Naive thymus-derived CD4-positive, alpha-beta T cell (primary cell): ENCODE results near the gene ZACN. TPM values are rescaled to one million over a fixed set of nuclear protein-coding genes. Genes with fewer than 3 reads are reported as not detected.
"Not testable (repeated sequence)": the region's sequence is repeated elsewhere in the genome, so short reads cannot be mapped to it uniquely, and the experiment has no call there.

Source experiments
- ATAC-seq: fragments of 150-1000 bp; cut with Tn5 transposase; 2 replicates; pipeline ENCODE4 v1.10.0; 2021; ENCODE audit warnings: mild to moderate bottlenecking, moderate library complexity
- CTCF ChIA-PET: fragments of 350-600 bp; sonication (Branson Sonifier 250); formaldehyde crosslinking; loops from one replicate; lab custom pipeline; 2021; ENCODE audit warnings: antibody characterized with exemption; lab: Charles Lee
- POLR2A ChIA-PET: fragments of 350-600 bp; sonication (Branson Sonifier 250); formaldehyde crosslinking; loops from one replicate; lab custom pipeline; 2021; ENCODE audit warnings: antibody characterized with exemption, inconsistent platforms; lab: Charles Lee
- DNase-seq, 9 donors: peaks; one replicate each; pipeline versions ENCODE4 v3.0.0 to v3.0.0-alpha.2; 2020 to 2022; ENCODE audit warnings: mixed read lengths in 1 of 9
- H3K27ac ChIP-seq: one replicate; pipeline ENCODE4 v1.7.0; 2013; ENCODE audit warnings: mild to moderate bottlenecking, low read depth, low read length, moderate library complexity
- H3K27me3 ChIP-seq, 2 donors: one replicate each; pipeline ENCODE4 v1.7.0; 2013; ENCODE audit warnings: low read length in 2 of 2, mild to moderate bottlenecking in 2 of 2, moderate library complexity in 2 of 2; ENCODE audit not compliant: control insufficient read depth in 2 of 2, insufficient read depth in 2 of 2
- H3K36me3 ChIP-seq, 3 experiments: 1 replicate in 2 of 3; 2 replicates in 1 of 3; pipeline ENCODE4 v1.7.0; 2013; ENCODE audit warnings: low read length in 3 of 3, mild to moderate bottlenecking in 3 of 3, moderate library complexity in 1 of 3; ENCODE audit not compliant: insufficient read depth in 3 of 3, control insufficient read depth in 2 of 3
- H3K4me1 ChIP-seq, 2 donors: one replicate each; pipeline ENCODE4 v1.7.0; 2013; ENCODE audit warnings: low read length in 2 of 2, mild to moderate bottlenecking in 2 of 2, moderate library complexity in 1 of 2; ENCODE audit not compliant: control insufficient read depth in 2 of 2, insufficient read depth in 2 of 2
- H3K4me3 ChIP-seq: 2 replicates; pipeline ENCODE4 v1.7.0; 2013; ENCODE audit warnings: mild to moderate bottlenecking, low read length
- H3K9me3 ChIP-seq, 3 experiments: 1 replicate in 2 of 3; 2 replicates in 1 of 3; pipeline ENCODE4 v1.7.0; 2013; ENCODE audit warnings: low read length in 3 of 3; ENCODE audit not compliant: control insufficient read depth in 2 of 3
- H3K27ac Mint-ChIP-seq, 9 donors: one replicate each; pipeline ENCODE4 v1.8.0; 2020 to 2022; ENCODE audit warnings: mixed read lengths in 9 of 9, mild to moderate bottlenecking in 8 of 9, moderate library complexity in 5 of 9, inconsistent platforms in 2 of 9
- H3K27me3 Mint-ChIP-seq, 5 donors: one replicate each; pipeline ENCODE4 v1.8.0; 2021 to 2022; ENCODE audit warnings: mixed read lengths in 5 of 5, mild to moderate bottlenecking in 1 of 5
- H3K36me3 Mint-ChIP-seq, 5 donors: one replicate each; pipeline ENCODE4 v1.8.0; 2020 to 2022; ENCODE audit warnings: mixed read lengths in 5 of 5, mild to moderate bottlenecking in 3 of 5, inconsistent platforms in 1 of 5
- H3K4me1 Mint-ChIP-seq, 7 donors: one replicate each; pipeline ENCODE4 v1.8.0; 2020 to 2022; ENCODE audit warnings: mixed read lengths in 7 of 7, mild to moderate bottlenecking in 3 of 7, inconsistent platforms in 1 of 7
- H3K4me3 Mint-ChIP-seq, 10 donors: one replicate each; pipeline ENCODE4 v1.8.0; 2020 to 2022; ENCODE audit warnings: mild to moderate bottlenecking in 10 of 10, mixed read lengths in 10 of 10, moderate library complexity in 6 of 10, inconsistent platforms in 2 of 10
- H3K9me3 Mint-ChIP-seq, 11 donors: one replicate each; pipeline ENCODE4 v1.8.0; 2020 to 2022; ENCODE audit warnings: mixed read lengths in 11 of 11, mild to moderate bottlenecking in 4 of 11, inconsistent platforms in 1 of 11, moderate library complexity in 1 of 11
- intact Hi-C, 2 donors: fragments of 100-400 bp; cut with micrococcal nuclease; formaldehyde crosslinking; loops; one replicate each; pipeline ENCODE4 v1.15.1; 2023
- polyA plus RNA-seq, 2 donors: library from polyadenylated mRNA; unstranded; fragments of 300-500 nt; fragmentation: Illumina TruSeq; gene quantifications; one replicate each; pipeline ENCODE4 v1.2.3, GENCODE V29; 2021
- total RNA-seq, 6 experiments: library from RNA in 5 of 6; stranded (reverse) in 5 of 6; gene quantifications; 1 replicate in 5 of 6; 2 replicates in 1 of 6; pipeline ENCODE4 v1.2.3 and lab custom pipeline; 2021 to 2026

The ZACN gene
- total and polyA plus RNA-seq, 7 experiments from 2014 or later, result 0.24 to 4.6 (median 0.72) TPM; not detected in 1

- peaks cover 22 to 46% (median 42%) of the 10 kb centered on the region in 5 donors for H3K36me3 Mint-ChIP-seq
- intact Hi-C loops, H3K27me3 Mint-ChIP-seq, DNase-seq, H3K27me3 ChIP-seq, H3K9me3 Mint-ChIP-seq, H3K4me3 ChIP-seq, ATAC-seq, H3K27ac ChIP-seq, H3K9me3 ChIP-seq, H3K4me1 ChIP-seq, H3K4me3 Mint-ChIP-seq: not testable (repeated sequence)
- ChIA-PET CTCF (interaction anchor here (0.7 to 2.4 kb wide), 3 partner anchors 42 to 339 kb away, joined by 4 to 9 read pairs (median 5); no protein-coding TSS in a partner anchor), POLR2A (interaction anchor here (1.4 kb wide), 1 partner anchor 17 kb away, joined by 3 read pairs; the partner anchor contains the start of gene GALR2)
- peaks cover 35 to 89% (median 43%) of the 10 kb centered on the region in 3 experiments for H3K36me3 ChIP-seq
- peak overlapping the region in 3 of 9 donors; percentile 28 to 43 (median 36) for H3K27ac Mint-ChIP-seq
- H3K4me1 Mint-ChIP-seq, result peaks cover 0 to 15% (median 6%) of the 10 kb centered on the region in 7 donors
Measured at GRCh38 chr17:76058264-76058663, 20.7 kb upstream of the ZACN start.

GRCh38 chr17:76063875-76064546 lies 15.0 kb upstream of the ZACN start:
- Histone ChIP-seq H3K36me3 (peaks cover 17 to 86% (median 26%) of the 10 kb centered on the region in 3 experiments), H3K27ac (peak overlapping the region; percentile 52), H3K9me3 (no peaks in the 10 kb centered on the region), H3K4me3 (no peak overlapping the region), H3K4me1 (no peaks in the 10 kb centered on the region), H3K27me3 (no peaks in the 10 kb centered on the region)
- DNase-seq (peak in 7 of 9 donors; percentile 28 to 76 (median 44)), ATAC-seq (peak; percentile 95)
- intact Hi-C loops, result no loop called here
- Mint-ChIP-seq H3K27ac (peak overlapping the region; percentile 82 to 97 (median 91)), H3K4me3 (peak overlapping the region; percentile 12 to 77 (median 68)), H3K27me3 (no peaks in the 10 kb centered on the region), H3K36me3 (peaks cover 15 to 39% (median 37%) of the 10 kb centered on the region in 5 donors), H3K4me1 (peaks cover 10 to 30% (median 17%) of the 10 kb centered on the region in 7 donors), H3K9me3 (no peaks in the 10 kb centered on the region)
- CTCF ChIA-PET, result interaction anchor here (0.5 to 3.0 kb wide), 6 partner anchors 13 to 294 kb away, joined by 3 to 19 read pairs (median 4); no protein-coding TSS in a partner anchor
- POLR2A ChIA-PET, result interaction anchor here (0.5 to 2.3 kb wide), 10 partner anchors 7 to 355 kb away, joined by 3 to 9 read pairs (median 3); partner anchors contain the start of genes EXOC7 and MRPL38

- ChIA-PET CTCF (interaction anchor here (0.8 to 3.0 kb wide), 2 partner anchors 51 to 55 kb away, joined by 4 to 19 read pairs; no protein-coding TSS in a partner anchor), POLR2A (interaction anchor here (0.7 to 2.2 kb wide), 5 partner anchors 9 to 201 kb away, joined by 3 to 5 read pairs (median 3); partner anchors contain the start of gene ZACN)
- Mint-ChIP-seq H3K36me3 (peaks cover 15 to 31% (median 30%) of the 10 kb centered on the region in 5 donors), H3K27me3 (no peaks in the 10 kb centered on the region), H3K4me1 (peaks cover 15 to 35% (median 27%) of the 10 kb centered on the region in 7 donors), H3K27ac (peak overlapping the region; percentile 11 to 82 (median 61)), H3K9me3 (no peaks in the 10 kb centered on the region), H3K4me3 (no peak overlapping the region)
- no peak overlapping the region for H3K27ac ChIP-seq
- DNase-seq (no peak), ATAC-seq (no peak)
- H3K4me3 ChIP-seq, result no peak overlapping the region
- intact Hi-C loops, result no loop called here
- H3K27me3 ChIP-seq, result no peaks in the 10 kb centered on the region
- no peaks in the 10 kb centered on the region for H3K9me3 ChIP-seq
- H3K36me3 ChIP-seq, result peaks cover 10 to 71% (median 19%) of the 10 kb centered on the region in 3 experiments
- peaks cover 1 to 7% of the 10 kb centered on the region in 2 donors for H3K4me1 ChIP-seq
Measured at GRCh38 chr17:76065775-76066174, 13.2 kb upstream of the ZACN start.

- intact Hi-C loops, result loop anchor here (1.0 to 10.0 kb wide), 6 partner anchors 19 to 1883 kb away; partner anchors contain the start of genes EXOC7 (in 1 of the 2) and TNRC6C (in 1 of the 2)
- Histone ChIP-seq H3K4me3 (peak overlapping the region; percentile 89), H3K27me3 (peaks cover 13 to 14% of the 10 kb centered on the region in 2 donors), H3K36me3 (peaks cover 3 to 27% (median 10%) of the 10 kb centered on the region in 3 experiments), H3K4me1 (peaks cover 10 to 30% of the 10 kb centered on the region in 2 donors), H3K27ac (peak overlapping the region; percentile 93), H3K9me3 (no peaks in the 10 kb centered on the region)
- POLR2A ChIA-PET, result interaction anchor here (0.7 to 2.7 kb wide), 6 partner anchors 9 to 444 kb away, joined by 3 to 11 read pairs (median 4); no protein-coding TSS in a partner anchor
- Mint-ChIP-seq H3K36me3 (peaks cover 4 to 12% (median 5%) of the 10 kb centered on the region in 5 donors), H3K9me3 (no peaks in the 10 kb centered on the region), H3K4me1 (peaks cover 14 to 55% (median 45%) of the 10 kb centered on the region in 7 donors), H3K27me3 (peaks cover 12 to 30% (median 17%) of the 10 kb centered on the region in 5 donors), H3K27ac (peak overlapping the region; percentile 90 to 98 (median 95)), H3K4me3 (peak overlapping the region; percentile 85 to 98 (median 97))
- ATAC-seq (no peak), DNase-seq (peak in 3 of 9 donors; percentile 27 to 46 (median 34))
- CTCF ChIA-PET, result interaction anchor here (1.5 kb wide), 1 partner anchor 58 kb away, joined by 4 read pairs; no protein-coding TSS in a partner anchor
Measured at GRCh38 chr17:76071531-76072147, 7.3 kb upstream of the ZACN start.

GRCh38 chr17:76072148-76072858 lies 6.7 kb upstream of the ZACN start, which contains the start of gene SRP68:
Gene SRP68, minus strand, starts transcription at chr17:76072517. Its CDS starts 26 bp downstream, at chr17:76072491.
- intact Hi-C loops, result loop anchor here (1.0 to 10.0 kb wide), 6 partner anchors 20 to 1882 kb away; partner anchors contain the start of genes EXOC7 (in 1 of the 2) and TNRC6C (in 1 of the 2)
- Mint-ChIP-seq H3K27me3 (peaks cover 17 to 37% (median 24%) of the 10 kb centered on the region in 5 donors), H3K4me1 (peaks cover 21 to 62% (median 52%) of the 10 kb centered on the region in 7 donors), H3K36me3 (peaks cover 0 to 8% (median 5%) of the 10 kb centered on the region in 5 donors), H3K27ac (peak within 1 kb of the TSS; percentile 90 to 98 (median 95)), H3K9me3 (no peaks in the 10 kb centered on the region), H3K4me3 (peak within 1 kb of the TSS; percentile 85 to 98 (median 97))
- no peaks in the 10 kb centered on the region for H3K9me3 ChIP-seq
- peak within 1 kb of the TSS; percentile 89 for H3K4me3 ChIP-seq
- peaks cover 0 to 21% (median 3%) of the 10 kb centered on the region in 3 experiments for H3K36me3 ChIP-seq
- DNase-seq (peak; percentile 63 to 86 (median 74)), ATAC-seq (peak; percentile 92)
- ChIA-PET CTCF (interaction anchor here (1.5 kb wide), 1 partner anchor 58 kb away, joined by 4 read pairs; no protein-coding TSS in a partner anchor), POLR2A (interaction anchor here (0.6 to 2.7 kb wide), 4 partner anchors 43 to 444 kb away, joined by 3 to 11 read pairs (median 4); no protein-coding TSS in a partner anchor)
- H3K27ac ChIP-seq, result peak within 1 kb of the TSS; percentile 93
- peaks cover 13 to 14% of the 10 kb centered on the region in 2 donors for H3K27me3 ChIP-seq
- peaks cover 10 to 37% of the 10 kb centered on the region in 2 donors for H3K4me1 ChIP-seq
